Muscle of arm (tissue), 12 donors: ENCODE measurements around the gene CPLX1. TPM values are rescaled to one million over a fixed set of nuclear protein-coding genes. Genes with fewer than 3 reads are reported as not detected.
"Not testable (repeated sequence)": the region's sequence is repeated elsewhere in the genome, so short reads cannot be mapped to it uniquely, and the experiment has no call there.

Experiments used
- DNase-seq: peaks from one replicate; pipeline ENCODE4 v3.0.0-alpha.2; 2013
- polyA plus RNA-seq, 12 donors: library from polyadenylated mRNA; unstranded; fragments of 120-200 nt; gene quantifications; one replicate each; pipeline ENCODE4 v1.2.1, GENCODE V29; 2013; ENCODE audit not compliant: insufficient read length in 12 of 12

CPLX1 gene
- polyA plus RNA-seq, 12 donors: 0.12 to 1.7 (median 0.33) TPM; not detected in 2

- no peak for DNase-seq
Measured at GRCh38 chr4:779555-779954, 46.4 kb downstream of the CPLX1 start.

GRCh38 chr4:777520-778262 lies 48.2 kb downstream of the CPLX1 start:
- DNase-seq: no peak

GRCh38 chr4:776743-777441 lies 49.0 kb downstream of the CPLX1 start:
- no peak for DNase-seq

- DNase-seq: not testable (repeated sequence)
Measured at GRCh38 chr4:775485-775884, 50.4 kb downstream of the CPLX1 start.

GRCh38 chr4:774419-775092 lies 51.4 kb downstream of the CPLX1 start:
- not testable (repeated sequence) for DNase-seq

GRCh38 chr4:773214-773613 lies 52.7 kb downstream of the CPLX1 start:
- no peak for DNase-seq

- no peak for DNase-seq
Measured at GRCh38 chr4:772776-773175, 53.2 kb downstream of the CPLX1 start.

- no peak for DNase-seq
Measured at GRCh38 chr4:772118-772517, 53.8 kb downstream of the CPLX1 start.

GRCh38 chr4:771464-771863 lies 54.5 kb downstream of the CPLX1 start:
- no peak for DNase-seq

- no peak for DNase-seq
Measured at GRCh38 chr4:770022-770421, 55.9 kb downstream of the CPLX1 start.

GRCh38 chr4:769511-769910 lies 56.4 kb downstream of the CPLX1 start:
- DNase-seq: no peak

GRCh38 chr4:768995-769394 lies 56.9 kb downstream of the CPLX1 start:
- no peak for DNase-seq

- no peak for DNase-seq
Measured at GRCh38 chr4:768076-768475, 57.9 kb downstream of the CPLX1 start.

GRCh38 chr4:766559-767283 lies 59.2 kb downstream of the CPLX1 start:
- no peak for DNase-seq

GRCh38 chr4:766152-766515 lies 59.8 kb downstream of the CPLX1 start:
- DNase-seq: no peak

GRCh38 chr4:764405-765169 lies 61.3 kb downstream of the CPLX1 start:
- no peak for DNase-seq

- DNase-seq: no peak
Measured at GRCh38 chr4:763922-764321, 62.0 kb downstream of the CPLX1 start.

GRCh38 chr4:763191-763810 lies 62.6 kb downstream of the CPLX1 start:
- no peak for DNase-seq

GRCh38 chr4:762211-763190 lies 63.4 kb downstream of the CPLX1 start:
- no peak for DNase-seq

- no peak for DNase-seq
Measured at GRCh38 chr4:761739-762138, 64.2 kb downstream of the CPLX1 start.
